ENCODE data around the gene DCDC2C.
A peak's percentile ranks its signal among the peaks of the same experiment; 100 is the strongest.

The DCDC2C gene

DNA sequence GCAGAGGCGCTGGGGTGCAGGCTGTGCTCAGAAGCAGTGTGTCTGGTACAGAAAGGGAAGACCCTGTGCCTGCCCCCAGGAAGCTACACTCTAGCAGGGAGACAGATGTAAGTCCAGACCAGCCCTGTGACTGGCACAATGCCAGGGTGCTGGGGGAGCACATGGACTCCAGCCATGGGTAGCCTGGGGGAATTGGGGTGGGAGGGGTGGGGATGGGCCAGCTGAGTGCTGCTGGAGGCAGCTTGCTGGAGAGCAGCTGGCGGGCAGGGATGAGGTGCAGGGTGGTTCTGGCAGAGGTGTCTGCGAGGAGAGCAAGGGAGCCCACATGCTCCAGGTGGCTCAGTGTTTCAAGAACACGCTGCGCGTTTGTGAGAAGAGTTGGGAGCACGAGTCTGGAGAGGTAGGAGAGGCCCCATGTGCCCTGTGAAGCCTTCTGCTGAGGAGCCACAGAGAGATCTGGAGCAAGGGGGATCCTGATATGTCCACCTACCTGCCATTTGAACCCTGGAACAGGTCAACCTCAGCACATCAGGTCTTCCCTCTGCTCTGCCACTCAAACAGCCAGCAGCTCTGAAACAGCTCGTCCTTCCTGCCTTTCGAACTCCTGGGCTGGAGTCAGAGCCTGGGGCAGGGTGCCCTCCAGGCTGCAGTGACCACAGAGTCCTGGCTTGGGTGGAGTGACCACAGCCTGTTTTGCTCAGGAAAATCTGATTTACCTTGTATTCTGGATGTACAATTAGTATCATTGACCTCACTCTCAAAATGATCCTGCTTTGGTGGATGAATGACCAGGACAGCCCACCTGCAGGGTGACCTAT, 30.3 kb upstream of the DCDC2C start:
- no peak for DNase-seq (ENCODE audit: low read depth)

DNA sequence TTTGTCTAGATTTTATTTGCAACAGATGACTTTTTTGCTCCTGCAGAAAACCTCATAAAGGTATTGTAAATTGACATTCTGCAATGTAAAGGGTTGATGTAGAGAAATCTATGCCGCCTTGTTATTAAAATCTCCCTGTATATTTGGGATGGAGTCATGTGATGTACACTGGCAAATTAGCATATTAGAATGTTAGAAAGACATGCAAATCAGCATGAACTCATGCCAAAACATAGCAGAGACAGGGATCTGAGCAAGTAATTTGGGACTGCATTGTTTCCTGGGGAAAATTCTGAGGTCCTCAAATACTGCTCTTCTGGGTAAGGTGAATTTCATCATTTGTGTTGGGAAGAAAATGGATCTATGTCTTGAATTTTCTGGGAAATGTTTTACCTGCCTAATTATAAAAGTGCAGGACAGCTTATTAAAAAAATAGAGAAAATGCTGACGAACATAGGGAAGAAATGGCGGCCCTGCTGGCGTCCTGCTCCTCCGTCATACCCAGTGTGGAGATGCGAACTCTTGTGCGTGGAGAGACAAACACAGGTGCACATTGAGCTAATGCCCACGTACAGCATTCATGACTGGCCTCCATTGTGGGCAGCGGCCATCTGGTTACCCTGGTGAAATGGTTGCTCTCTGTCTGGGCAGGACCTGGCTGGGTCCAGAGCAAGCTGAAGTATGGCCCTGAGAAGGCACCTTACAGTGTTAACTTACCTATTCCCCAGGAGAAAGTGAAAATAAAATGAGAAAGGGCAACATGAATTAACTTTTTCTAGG, 29.1 kb upstream of the DCDC2C start:
- no peak for DNase-seq (ENCODE audit: low read depth)

DNA sequence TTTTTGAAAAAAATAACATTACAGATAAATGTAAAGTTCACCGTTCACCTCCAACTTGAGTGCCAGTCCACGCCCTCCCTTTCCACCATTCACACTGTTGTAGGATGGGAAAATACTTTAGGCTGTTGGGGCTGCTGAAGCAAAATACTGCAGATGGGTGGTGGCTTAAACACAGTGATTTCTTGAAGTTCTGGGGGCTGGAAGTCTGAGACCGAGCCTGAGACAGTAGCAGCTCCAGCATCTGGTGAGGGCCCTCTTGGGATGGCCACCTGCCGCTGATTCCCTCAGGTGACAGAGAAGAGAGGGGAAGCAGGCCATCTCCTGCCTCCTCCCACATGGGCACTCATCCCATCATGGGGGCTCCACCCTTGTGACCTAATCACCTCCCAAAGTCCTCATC, 27.7 kb upstream of the DCDC2C start:
- DNase-seq (ENCODE audit: low read depth): no peak

DNA sequence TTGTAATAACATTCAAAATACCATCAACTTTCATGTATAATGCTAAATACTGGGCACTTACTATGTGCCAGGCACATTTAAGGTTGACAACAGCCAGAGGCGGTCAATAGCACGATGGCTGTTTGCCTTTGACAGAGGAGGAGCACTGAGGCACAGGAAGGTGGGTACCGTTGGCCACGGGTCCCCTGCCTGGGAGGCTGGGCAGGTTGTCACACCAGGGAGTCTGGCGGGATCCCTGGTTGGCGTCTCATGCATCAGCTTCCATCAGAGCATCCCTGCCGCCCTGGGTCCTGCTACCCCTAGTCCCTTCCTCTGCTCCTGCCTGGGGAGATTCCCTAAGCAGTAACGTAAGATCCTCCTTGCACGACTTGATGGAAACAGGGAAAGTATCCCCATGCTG, 25.9 kb upstream of the DCDC2C start:
- DNase-seq (ENCODE audit: low read depth): no peak

DNA sequence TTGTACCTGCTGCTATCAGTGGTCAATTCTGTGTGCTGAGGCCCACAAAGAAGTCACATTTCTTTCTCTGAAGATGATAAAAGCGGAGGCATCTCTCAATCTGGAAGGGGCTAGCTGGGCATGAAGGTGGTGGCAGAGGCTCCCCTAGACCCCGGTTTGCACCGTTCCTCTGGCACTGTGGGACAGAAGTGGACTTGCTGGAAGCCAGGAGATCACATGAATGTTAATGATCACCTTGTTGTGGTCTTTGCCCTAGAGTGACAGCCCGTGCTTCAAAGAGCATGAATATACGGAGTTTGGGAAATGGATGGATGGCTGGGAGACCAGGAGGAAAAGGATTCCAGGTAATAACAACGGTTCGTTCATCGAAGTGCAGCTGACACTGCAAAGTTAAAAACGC, 25.2 kb upstream of the DCDC2C start:
- DNase-seq (ENCODE audit: low read depth): no peak

DNA sequence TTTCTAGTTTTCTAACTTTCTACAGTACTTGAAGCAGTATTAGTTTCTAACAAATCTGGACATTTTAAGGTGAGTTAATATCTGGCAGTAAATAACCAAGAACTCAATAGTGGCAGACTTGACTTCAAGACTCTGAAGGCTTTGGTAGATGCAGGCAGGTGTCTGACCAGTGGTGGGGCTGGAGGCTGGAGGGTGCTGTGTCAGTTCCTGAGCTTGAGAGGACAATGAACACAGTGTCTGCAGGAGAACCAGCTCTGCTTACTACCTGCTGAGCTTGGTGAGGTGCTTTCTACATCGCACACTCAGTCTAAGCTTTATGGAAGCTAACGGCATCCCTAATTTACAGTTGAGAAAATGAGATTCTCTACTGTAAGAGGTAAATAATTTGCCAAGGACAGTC, 24.2 kb upstream of the DCDC2C start:
- no peak for DNase-seq (ENCODE audit: low read depth)

DNA sequence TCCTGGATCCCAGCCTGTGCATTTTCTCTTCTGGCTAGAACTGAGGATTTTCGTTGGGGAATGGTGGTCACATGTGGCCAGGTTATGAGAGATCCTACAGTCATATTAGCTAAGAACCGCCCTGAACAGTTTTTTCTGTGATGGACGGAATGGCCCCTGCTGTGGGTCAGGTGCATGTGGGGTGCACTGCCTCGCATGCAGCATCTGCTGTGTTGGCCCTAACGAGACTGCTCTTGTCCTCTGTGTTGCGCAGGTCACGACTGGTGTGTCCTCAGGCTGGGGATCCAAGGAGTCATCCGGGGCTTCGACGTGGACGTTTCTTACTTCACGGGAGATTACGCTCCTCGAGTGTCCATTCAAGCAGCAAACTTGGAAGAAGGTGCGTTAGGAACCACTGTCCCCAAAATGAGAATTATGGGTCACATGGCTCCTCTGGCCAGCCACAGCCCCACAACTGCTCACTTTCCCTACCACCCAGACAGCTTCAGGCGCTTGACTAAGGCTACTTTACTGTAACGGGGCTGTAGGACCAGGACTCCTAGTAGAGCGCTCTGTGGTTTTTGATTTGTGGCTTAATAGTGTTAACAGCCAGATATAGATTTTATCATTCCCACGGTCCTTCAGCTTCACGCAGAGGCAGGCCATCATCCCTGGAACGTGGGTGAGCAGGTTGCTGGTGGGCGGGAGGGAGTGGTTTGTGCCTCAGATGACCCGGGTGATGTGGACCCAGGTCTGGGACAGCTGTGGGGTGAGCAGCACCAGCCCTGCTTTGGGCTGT, 23.6 kb upstream of the DCDC2C start:
- DNase-seq (ENCODE audit: low read depth): no peak

DNA sequence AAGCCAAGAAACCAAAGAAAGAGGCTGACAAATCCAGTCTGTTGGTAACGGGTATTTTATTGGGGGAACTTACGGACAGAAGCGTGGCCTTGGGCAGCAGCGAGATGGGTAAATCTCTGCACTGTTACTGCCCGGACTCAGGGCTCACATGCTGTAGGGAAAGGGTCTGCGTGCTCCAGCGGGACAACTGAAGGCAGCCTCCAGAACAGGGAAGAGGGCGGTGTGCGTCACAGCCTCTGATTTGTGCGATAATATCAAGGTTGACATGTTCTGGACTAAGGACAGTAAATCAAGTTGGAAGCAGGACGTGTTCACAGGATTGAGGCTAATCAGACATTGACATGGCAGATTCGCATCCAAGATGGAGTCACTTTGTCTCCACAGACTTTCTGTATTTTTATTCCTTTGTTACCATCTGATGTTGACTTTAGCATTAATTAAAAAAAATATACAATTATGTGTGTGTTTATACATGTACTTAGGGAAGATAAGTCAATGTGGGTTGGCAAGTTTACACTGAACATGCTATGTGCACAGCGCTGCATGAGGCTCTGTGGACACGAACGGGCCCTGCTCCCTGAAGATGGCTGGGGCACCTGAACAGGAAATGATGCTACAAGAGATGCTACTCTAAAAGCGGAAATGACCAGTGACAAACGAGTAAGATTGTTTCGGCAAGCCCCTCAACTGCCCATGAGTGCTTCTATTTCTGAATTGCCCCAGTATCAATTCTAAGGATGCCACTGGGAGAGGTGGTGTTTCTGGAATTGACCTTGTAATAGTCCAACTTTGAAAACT, 22.6 kb upstream of the DCDC2C start:
- DNase-seq (ENCODE audit: low read depth): no peak

DNA sequence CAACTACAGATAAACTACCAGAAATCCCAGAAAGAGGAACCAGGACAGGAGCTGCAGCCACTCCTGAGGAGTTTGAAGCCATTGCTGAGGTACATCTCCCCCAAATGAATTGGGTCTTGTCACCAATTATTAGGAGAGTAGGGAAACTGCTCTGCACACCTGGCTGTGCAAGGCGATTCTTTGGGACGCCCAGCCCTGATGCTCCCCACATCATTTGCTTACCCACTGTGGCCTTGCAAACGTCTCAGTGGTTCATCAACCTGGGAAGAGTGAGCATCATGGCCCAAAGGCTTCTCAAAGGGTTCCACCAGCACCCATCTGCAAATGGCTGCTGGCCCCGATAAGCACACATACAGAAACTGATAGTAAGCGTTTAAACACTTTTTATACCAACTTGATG, 21.8 kb upstream of the DCDC2C start:
- DNase-seq (ENCODE audit: low read depth): no peak

DNA sequence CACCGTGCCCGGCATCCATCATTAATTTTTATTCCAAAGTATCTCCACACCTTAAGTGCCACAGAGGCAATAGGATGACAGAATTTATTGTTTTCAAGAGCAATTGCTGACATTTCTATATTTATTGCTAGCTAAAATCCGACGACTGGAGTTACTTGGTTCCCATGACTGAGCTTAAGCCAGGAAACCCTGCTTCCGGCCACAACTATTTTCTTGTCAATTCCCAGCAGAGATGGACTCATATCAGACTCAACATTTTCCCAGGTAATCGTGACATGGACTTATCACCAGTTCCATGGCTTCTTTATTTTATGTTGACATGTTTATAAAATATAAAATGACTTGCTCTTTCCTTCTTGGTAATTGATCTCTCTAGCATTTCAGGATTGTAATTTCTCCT, 20.6 kb upstream of the DCDC2C start:
- no peak for DNase-seq (ENCODE audit: low read depth)

DNA sequence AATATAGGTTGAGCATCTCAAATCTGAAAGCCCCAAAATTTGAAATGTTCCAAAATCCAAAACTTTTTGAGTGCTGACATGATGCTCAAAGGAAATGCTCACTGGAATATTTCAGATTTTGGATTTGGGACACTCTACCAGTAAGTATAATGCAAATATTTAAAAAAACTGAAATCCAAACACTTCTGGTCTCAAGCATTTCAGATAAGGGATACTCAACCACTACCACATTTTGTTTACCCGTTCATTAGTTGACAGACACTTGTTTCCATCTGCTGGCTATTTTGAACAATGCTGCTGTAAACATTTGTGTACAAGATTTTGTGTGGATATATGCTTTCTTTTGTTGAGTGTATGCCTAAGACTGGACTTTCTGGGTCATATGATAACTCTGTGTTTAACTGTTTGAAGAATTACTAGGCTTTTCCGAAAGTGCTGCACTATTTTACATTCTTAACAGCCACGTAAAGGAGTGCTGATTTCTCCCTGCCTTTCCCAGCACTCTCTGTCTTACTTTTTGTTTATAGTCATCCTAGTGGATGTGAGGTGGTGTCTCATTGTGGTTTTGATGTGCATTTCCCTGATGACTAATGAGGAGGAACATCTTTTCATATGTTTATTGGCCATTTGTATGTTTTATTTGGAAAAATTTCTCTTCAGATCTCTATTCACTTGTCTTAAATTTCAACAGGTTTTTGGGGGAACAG, 19.5 kb upstream of the DCDC2C start:
- DNase-seq (ENCODE audit: low read depth): no peak

DNA sequence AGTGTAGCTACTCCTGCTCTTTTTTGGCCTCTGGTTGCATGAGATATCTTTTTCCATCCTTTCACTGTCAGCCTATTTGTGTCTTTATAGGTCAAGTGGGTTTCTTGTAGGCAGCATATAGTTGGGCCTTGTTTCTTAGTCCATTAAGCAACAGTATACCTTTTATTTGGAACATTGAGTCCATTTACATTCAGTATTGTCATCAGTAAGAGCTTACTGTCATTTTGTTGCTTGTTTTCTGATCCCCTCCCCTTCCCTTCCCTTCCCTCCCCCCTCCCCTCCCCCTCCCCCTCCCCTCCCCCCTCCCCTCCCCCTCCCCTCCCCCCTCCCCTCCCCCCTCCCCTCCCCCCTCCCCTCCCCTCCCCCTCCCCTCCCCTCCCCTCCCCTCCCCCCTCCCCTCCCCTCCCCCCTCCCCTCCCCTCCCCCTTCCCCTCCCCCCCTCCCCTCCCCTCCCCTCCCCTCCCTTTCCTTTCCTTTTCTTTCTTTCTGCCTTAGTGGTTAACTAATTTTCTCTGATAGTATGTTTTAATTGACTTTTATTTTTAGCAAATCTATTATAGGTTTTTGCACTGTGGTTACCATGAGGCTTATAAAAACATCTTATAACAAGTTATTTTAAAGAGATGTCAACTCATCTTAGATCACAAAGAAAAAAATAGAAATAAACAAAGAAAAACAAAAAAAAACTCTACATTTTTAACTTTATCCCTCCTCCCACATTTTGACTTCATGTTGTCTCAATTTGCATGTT, 13.2 kb upstream of the DCDC2C start:
- no peak for DNase-seq (ENCODE audit: low read depth)

DNA sequence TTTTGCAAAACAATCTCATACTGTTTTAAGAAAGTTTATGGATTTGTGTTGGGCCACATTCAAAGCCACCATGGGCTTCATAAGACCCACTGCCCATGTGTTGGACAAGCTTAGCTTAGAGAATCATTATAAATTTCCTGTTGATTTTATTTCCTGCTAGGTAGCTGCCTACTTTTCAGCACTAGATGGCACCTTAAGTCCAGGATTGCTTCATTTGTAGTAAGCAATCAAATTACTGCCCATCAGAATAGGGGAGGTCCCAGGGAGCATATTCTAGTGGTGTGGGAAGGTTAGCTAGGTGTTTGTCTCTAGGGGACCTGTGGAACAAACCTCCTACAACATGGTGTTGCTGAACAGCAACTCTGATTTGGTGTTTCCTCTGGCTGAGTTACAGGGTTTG, 11.0 kb upstream of the DCDC2C start:
- peak; percentile 0 for DNase-seq (ENCODE audit: low read depth)

DNA sequence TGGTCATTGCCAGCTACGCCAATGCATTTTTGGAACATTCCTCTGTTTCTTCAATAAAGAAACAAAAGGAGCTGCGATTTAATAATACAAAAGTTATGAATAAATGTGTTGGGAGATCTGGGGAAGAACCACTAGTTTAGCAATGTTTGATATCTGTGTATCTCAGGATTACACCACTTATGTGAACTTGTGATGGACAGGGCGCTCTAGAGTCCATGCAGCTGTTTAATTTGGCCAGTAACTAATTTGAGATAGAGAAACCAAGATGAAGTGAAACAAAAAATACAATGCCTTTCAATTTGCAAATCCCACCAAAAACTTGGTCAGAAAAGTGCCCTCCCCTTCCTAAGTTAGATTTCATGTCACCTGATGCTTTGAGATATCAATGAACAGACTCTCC, 6.8 kb upstream of the DCDC2C start:
- DNase-seq (ENCODE audit: low read depth): no peak

DNA sequence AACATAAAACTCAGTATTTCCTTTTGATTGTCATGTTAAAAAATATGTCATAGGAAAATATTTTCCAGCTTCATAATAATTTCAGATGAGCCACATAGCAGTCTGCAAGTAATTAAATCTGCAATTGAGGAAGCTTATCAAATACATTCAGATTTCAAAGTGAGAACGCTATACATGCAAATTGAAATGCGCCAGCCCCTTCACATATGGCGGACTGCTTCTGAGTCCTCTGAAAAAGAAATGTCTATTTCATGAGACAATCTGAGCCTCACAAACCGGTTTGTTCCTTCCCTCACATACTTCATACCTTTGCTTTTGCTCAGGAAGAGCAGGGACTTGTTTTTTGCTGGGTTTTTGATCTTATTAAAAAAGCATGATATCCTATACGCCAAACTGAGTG, 2.3 kb upstream of the DCDC2C start:
- DNase-seq (ENCODE audit: low read depth): no peak

DNA sequence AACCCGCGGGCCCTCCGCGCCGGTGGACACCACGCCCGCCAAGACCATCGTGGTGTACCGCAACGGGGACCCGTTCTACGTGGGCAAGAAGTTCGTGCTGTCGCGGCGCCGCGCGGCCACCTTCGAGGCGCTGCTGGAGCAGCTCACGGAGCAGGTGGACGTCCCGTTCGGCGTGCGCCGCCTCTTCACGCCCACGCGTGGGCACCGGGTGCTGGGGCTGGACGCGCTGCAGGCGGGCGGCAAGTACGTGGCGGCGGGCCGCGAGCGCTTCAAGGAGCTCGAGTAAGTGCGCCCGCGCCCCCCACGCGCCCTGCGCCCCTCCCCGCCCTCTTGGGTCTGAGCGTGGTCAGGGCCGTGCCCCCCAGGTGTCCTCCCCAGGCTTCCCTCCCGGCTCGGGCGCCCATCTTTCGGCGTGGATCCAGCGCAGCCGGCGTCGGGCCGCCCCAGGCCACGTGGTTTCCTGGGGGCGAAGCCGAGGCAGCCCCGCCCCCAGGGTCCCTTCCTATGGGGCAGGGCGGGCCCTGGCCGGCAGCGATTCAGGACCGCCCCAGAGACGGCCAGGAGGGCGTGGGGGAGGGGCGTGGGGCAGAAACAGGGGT, 481 bp downstream of the DCDC2C start:
- DNase-seq (ENCODE audit: low read depth): no peak

DNA sequence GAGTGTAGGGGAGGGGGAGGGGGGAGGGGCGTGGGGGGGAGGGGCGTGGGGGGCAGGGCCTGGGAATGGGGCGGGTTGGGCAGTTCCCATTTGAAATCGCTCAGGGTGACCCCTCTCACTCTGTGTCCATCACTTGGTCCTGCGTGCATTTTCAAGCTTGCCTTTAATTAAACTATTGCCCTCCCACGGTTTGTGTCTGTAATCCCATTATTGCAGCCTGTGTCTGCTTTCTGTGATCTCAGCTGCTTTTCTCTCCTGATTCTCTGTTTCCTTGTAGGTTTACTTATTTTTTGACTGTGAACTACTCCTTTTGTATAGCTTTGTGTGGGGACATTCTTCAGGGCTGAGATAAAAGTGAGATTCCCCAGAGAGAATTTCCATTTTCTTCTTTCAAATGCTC, 1.3 kb downstream of the DCDC2C start:
- no peak for DNase-seq (ENCODE audit: low read depth)

DNA sequence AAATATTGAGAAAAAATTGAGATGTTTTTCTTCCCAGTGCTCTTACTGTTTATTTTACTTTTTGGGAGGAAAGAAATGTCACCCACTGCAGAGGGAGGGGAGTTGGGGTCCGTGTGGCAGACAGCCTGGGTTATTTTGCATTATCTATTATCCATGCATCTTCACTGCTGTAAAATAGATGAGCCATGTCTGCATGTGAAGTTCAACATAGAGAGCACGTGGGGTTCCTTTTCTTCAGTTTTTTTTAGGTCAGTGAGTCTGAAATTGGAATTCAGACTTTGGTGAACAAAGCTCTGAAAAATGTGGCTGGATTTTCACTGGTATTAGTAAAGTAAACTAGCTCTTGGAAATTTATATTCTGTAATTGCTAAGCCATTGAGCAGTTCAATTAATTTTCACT, 2.4 kb downstream of the DCDC2C start:
- no peak for DNase-seq (ENCODE audit: low read depth)

DNA sequence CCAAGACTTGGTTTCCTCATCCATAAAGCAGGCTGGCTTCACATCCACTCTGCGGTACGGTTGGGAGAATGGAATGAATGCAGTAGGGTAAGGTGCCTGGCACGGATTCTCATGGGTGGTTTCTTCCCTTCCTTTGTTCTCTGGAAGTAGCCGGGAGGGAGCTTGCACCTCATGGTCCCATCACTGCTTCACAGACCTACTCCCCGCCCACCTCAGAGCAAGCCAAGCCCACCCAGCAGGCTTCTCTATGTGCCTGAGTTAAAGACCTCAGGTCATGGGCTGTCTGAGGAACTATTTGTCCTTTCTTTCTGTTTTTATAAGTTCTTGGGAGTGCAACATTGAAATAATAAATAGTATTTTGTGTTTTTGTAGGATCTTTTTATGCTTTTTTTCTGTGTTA, 3.5 kb downstream of the DCDC2C start:
- DNase-seq (ENCODE audit: low read depth): no peak

DNA sequence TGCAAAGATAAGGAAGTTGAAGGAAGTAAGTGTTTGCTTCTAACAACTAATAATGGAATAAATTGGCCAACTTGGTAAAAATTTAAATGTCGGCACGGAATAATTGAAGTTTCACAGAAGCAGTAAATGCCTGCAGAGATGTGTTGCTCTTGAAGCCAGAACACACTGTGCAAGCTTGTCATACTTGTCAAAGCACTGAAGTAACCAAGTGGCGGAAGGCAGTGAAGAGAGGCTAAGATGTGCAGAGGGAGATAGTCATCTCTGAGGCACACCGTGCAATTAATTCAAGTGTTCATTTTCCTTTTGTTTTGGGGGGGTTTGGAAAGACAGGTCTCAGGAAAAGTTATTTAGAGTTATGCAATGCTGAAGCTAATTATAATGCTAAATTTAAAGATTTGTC, 5.2 kb downstream of the DCDC2C start:
- DNase-seq (ENCODE audit: low read depth): no peak

Measured in stromal cell of bone marrow (primary cell).